ENCODE measurements around the gene PHIP. TPM values are rescaled to one million over a fixed set of nuclear protein-coding genes. Genes with fewer than 3 reads are reported as not detected.

Gene PHIP
- total RNA-seq, 1 donor from 2014 or later: 16.7 TPM

GRCh38 chr6:79081663-79082062, 3.6 kb upstream of the PHIP start:
- DNase-seq (ENCODE audit: low read depth): no peak
- TF ChIP-seq CTCF (conservative IDR thresholded peaks at IDR 0.05; ENCODE audit: low read depth, low read length): no peak
- H3K4me3 ChIP-seq (ENCODE audit: low read depth, low read length): no peak overlapping the region

GRCh38 chr6:79079561-79080041, 1.5 kb upstream of the PHIP start:
- H3K4me3 ChIP-seq (ENCODE audit: low read depth, low read length): peak overlapping the region; percentile 72
- TF ChIP-seq CTCF (conservative IDR thresholded peaks at IDR 0.05; ENCODE audit: low read depth, low read length): no peak
- no peak for DNase-seq (ENCODE audit: low read depth)

- TF ChIP-seq CTCF (conservative IDR thresholded peaks at IDR 0.05; ENCODE audit: low read depth, low read length): no peak
- DNase-seq (ENCODE audit: low read depth): no peak
- H3K4me3 ChIP-seq (ENCODE audit: low read depth, low read length): peak overlapping the region; percentile 72
Measured at GRCh38 chr6:79077715-79078074, 359 bp downstream of the PHIP start.

- peak; percentile 58 for DNase-seq (ENCODE audit: low read depth)
- H3K4me3 ChIP-seq (ENCODE audit: low read depth, low read length): peak overlapping the region; percentile 72
- no peak for TF ChIP-seq CTCF (conservative IDR thresholded peaks at IDR 0.05; ENCODE audit: low read depth, low read length)
Measured at GRCh38 chr6:79076782-79077641, 1.0 kb downstream of the PHIP start.

- no peak for DNase-seq (ENCODE audit: low read depth)
Measured at GRCh38 chr6:79076160-79076559, 1.9 kb downstream of the PHIP start.

GRCh38 chr6:79073888-79074287, 4.2 kb downstream of the PHIP start:
- TF ChIP-seq CTCF (conservative IDR thresholded peaks at IDR 0.05; ENCODE audit: low read depth, low read length): no peak
- no peak overlapping the region for H3K4me3 ChIP-seq (ENCODE audit: low read depth, low read length)
- no peak for DNase-seq (ENCODE audit: low read depth)

More at GRCh38 chr6:79076160-79076559, 1.9 kb downstream of the PHIP start:
- H3K4me3 ChIP-seq (ENCODE audit: low read depth, low read length): peak overlapping the region; percentile 63
- TF ChIP-seq CTCF (conservative IDR thresholded peaks at IDR 0.05; ENCODE audit: low read depth, low read length): no peak
